Ecto neural progenitor cell (in vitro differentiated cells): ENCODE measurements around the gene RDX.
"Not testable (repeated sequence)": the region's sequence is repeated elsewhere in the genome, so short reads cannot be mapped to it uniquely, and the experiment has no call there.

Experiments used
- DNase-seq: peaks from one replicate; pipeline ENCODE4 v3.0.0-alpha.2; 2018; ENCODE audit warnings: low spot score

RDX gene

DNA sequence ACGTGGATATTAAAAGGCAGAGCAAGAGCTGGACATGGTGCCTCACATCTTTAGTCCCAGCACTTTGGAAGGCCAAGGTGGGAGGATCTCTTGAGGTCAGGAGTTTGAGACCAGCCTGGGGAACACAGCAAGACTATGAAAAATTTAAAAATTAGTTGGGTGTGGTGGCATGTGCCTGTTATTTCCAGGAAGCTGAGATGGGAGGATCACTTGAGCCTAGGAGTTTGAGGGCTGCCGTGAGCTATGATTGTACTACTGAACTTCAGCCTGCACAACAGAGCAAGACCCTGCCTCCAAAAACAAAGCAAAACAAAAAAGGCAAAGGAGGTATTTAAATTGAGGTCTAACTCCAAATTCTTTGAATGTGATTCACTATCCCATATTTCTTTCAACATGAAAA lies 23.5 kb downstream of the RDX start:
- DNase-seq, result no peak

DNA sequence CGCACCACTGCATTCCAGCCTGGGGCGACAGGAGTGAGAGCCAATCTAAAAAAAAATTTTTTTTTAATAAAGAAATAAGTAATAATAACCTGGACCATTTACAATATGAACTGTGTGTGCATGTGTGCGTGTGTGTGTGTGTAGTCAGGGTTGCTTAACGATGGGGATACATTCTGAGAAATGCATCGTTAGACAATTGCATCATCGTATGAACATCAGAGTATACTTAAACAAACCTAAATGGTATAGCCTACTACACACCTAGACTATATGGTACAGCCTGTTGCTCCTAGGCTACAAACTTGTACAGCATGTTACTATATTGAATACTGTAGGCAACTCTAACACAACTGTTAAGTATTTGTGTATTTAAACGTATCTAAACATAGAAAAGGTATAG lies 26.4 kb downstream of the RDX start:
- DNase-seq, result no peak

DNA sequence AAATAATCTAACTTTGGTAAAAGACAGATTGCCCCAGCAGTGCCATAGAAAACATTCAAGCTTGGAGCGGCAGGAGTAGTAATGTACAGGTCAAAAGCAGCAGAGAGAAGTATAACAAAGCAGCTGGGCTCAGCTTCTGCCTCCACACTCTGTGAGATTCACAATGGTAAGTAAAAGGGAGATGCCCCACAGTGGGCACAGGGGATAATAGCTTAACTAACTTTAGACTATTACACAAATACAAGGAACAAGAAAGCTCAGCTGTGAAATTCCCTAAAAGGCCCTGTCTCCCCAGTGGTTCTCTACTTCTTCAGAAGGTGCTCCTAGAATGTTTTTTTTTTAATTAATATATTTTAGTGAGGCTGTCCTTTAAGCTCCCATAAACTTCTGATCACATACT lies 28.0 kb downstream of the RDX start:
- DNase-seq, result no peak

DNA sequence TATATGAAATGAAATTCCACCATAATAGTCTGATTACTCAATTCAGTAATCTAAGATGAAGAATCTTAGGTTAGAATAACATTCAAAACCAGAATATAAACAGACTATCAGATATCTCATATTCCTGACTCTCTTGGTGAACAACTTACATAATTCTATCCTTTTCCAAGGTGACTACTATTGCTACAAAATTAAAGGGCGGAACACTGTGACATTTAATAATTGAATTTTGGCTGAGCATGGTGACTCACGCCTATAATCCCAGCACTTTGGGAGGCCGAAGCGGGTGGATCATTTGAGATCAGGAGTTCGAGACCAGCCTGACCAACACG lies 34.4 kb downstream of the RDX start:
- DNase-seq, result no peak

DNA sequence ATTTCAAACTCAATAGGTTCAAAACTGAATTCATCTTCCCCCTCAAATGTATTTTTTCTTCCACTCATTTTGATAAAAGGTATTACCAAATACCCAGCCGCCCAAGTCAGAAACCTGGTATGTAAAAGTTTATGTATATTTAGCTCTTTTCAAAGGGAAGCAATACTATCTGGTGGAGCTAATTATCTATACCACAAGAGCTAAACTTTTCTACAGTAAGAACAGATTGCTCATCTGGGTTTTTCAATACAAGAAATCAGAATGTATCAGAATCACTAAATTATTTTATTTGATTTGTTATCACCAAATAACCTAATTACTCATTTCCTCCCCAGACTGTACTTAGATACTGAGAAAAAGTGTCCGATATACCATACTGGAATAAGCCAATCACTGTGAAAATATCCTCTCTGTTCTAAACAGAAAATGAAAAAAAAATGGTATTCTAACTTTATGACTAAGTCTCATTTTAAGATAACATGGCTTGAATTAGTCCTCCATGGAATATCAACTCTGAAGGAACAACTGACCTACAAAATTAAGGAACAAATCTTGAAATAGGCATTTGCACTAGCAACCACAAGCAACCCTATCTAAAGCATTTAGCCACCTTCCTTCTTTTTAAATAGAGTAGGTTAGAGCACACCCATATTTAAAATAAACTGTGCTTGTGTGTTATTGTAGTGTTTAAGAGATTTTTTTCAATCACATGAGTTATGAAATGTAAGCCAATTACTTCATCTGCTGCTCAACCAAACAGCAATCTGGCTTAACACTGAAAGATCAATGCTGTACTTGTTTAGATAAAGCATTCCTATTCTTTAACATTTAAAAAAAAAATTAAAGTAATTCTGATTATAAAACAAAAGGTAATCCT lies 35.0 kb downstream of the RDX start:
- DNase-seq, result no peak

DNA sequence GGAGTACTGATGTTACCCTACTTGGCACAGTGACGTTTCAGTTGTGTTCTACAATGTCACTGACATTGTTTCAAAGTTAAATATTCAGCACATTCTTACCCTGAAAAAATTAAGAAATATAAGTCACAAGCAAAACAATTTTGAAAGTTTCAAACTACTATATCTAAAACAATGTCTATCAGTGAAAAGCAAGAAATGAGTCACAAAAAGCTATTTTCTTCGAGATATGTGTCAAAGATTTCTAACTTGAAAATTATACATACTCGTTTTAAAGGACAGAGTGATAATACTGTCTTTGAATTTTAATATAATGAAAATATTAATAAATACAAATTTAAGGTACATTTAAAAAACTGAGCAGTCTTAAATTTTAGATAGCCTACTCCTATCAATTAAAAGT lies 42.9 kb downstream of the RDX start:
- DNase-seq, result no peak

DNA sequence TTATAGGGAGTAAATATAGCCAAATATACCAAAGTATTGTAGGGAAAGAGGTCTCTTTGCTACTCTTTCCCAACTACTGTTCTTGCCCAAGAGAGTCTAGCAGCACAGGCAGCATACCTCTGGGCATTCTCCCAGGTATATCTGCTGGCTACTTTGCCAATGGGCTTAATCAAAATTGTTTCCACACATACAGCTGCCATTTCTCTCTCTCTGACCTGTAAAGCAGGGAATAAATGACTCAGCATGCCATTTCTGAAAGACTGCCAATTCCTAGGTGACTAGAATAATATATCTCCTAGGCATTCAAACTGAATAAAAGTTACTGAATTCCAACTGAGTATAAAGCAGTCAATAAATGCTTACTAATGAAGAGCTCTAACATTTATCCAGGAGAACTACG lies 44.6 kb downstream of the RDX start:
- no peak for DNase-seq

DNA sequence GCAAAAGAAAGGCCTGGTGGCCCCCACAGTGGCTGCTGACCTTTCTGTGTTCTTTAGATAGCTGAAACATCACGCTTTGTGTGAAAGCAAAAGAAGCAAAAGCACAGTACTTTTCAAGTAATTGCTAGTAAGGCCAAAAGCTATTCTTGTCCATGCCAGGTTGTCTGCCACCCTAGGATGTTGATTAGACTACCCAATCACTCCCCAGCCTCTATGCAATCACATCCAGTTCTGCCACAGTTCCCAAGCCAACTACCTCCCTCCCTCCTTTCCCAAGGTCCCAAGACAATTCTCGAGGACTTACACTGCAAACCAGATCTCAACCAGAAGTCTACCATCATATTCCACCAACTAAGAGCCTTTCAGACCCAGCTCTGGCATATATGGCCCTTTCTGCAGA lies 46.2 kb downstream of the RDX start:
- no peak for DNase-seq

DNA sequence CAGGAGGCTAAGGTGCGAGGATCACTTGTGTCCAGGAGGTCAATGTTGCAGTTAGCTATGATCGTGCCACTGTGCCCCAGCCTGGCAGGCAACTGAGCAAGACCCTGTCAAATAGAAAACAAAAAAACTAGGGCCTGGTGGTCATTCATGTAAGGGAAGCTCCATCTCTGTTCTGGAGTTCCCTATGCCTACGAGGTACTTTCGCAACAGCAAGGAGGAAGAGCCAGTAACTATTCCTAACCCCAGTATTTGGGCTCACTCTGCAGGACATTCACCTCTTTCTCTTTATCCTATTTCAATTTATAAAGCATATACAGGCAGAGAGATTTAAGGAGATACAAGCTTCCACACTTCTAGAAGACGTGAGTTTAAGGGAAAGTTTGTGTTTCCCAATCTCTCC lies 46.6 kb downstream of the RDX start:
- no peak for DNase-seq

DNA sequence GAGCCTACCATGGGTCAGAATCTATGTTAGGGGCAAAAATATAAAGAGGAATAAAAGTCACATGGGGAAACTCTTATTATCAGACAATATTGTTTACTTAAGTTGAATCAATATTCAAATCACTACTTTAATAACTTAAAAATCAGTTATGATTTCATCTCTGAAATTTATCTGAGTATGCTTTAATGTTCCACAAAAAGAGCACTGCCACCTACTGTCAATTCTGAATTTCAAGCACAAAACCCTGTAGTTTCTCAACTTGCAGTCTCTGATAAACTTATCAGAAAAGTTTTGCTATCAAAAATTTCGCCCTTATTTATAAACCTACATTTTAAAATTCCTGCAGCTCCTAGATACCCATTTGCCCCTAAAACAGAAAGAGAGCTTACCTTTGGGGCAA lies 47.3 kb downstream of the RDX start:
- DNase-seq, result no peak

DNA sequence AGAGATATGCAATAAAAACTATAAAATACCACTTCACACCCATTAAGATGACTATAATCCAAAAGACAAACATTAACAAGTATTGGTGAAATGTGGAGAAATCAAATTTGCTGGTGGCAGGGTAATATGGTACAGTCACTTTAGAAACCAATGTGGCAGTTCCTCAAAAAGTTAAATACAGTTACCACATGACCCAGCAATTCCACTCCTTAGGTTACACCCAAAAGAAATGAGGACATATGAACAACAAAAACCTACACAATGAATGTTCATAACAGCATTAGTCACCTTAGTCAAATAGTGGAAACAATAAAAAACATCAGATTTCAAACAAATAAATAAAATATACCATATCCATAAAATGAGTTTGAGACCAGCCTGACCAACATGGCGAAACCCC lies 52.6 kb downstream of the RDX start:
- DNase-seq, result no peak

DNA sequence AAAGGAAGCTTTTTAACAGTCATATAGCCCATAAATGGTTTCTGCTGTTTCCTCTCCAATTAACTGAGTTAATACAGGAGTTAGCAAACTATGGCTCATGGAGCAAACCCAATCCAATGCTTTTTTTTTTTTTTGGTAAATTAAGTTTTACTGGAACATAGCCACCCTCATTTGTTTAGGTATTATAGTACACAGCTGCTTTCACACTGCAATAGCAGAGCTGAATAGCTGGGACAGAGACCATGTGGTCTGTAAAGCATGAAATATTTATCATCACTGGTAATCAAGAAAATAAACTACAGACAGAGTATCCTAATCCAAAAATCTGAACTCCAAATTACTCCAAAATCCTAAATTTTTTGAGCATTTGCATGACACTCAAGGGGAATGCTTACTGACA lies 53.7 kb downstream of the RDX start:
- no peak for DNase-seq

DNA sequence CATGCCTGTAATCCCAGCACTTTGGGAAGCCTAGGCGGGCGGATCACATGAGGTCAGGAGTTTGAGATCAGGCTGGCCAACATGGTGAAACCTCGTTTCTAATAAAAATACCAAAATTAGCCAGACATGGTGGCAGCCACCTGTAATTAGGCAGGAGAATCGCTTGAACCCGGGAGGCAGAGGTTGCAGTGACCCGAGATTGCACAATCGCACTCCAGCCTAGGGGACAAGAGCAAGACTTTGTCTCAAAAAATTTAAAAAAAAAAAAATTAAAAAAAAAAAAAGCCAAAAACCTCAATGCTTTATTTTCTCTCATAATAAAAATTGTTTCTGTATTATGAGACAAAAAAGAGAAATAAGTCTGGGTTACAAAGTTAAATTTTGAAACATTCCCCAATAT lies 54.2 kb downstream of the RDX start:
- no peak for DNase-seq

DNA sequence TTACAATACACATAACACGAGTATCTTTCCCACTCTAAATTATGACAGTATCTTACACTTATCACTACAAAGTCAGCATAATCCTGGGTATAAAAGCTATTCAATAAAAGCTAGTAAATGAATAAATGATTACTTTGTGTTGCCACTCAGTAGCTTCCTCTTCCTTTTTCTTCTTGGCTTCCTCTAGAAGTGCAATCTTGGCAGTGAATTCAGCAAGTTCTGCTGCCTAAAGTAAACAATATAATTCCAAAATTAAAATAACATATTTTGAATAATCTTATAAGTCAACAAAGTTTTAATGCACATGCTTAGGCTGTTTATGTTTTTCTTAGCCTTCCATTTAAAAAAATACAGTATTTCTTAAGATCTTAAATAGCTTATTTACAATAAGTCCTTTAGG lies 60.4 kb downstream of the RDX start:
- no peak for DNase-seq

DNA sequence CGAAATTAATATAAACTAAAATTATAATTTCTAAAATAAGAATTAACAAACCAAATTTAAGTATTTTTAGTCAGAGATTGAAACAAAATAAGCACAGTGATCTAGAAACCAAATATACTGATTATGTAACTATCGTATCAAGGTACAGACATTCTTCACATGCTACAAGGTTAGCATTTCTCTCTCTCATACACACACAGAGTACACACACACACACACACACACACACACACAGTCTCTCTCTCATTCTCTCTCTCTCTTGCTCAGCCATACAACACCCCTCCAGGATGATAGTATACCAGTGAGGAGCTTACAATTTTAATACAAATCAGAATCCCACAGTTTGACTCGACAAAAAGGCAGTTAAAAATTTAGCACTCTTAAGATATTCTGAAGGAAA lies 66.0 kb downstream of the RDX start:
- DNase-seq, result no peak

DNA sequence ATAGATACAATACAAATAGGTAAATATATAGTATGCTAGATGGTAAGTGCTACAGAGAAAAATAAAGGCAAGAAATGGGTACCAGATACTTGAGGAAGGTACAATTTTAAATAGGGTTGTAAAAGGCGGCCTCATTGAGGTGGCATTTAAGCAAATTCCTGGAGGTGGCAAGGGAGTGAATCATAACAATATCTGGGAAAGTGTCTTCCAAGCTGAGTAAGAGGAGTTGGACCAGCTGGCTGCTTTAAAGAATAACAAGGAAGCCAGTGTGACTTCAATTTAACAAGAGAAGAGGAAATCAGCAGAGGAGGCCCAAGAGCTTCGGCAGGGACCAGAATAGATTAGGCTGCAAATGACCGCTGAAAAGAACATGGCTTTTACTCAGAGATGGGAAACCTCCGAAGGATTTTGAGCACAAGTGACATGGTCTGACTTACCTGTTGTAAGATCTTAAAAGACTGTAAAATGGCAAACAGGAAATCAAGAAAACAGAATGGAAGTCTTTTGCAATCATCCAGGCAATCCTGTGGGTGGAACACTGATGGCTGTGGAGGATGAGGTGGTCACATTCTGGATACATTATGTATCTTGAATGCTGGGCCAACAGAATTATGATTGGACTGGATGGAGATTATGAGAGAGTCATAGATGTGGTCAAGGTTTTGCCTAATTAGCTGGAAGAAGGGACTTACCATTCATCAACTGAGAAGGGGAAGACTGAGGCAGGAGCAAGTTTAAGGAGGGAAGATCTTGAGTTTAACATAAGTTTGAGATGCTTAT lies 77.2 kb downstream of the RDX start:
- DNase-seq, result no peak

DNA sequence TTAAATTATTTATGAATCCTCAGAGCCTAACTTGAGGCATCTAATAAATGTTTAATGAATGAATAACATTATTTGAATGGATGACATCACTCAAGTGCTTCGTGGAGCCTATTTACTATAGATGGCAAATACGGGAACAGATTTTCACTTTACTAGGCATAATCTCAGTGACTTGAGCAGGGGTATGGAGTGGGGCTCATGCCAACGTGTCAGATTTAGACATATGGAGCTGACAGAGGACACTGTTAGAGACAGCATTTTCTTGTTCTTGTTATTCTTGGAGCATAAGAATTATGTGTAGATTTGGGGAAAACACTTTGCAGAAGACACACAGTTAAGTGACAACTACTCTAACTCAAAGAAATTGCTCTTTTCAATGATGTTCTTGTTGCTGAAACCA lies 78.5 kb downstream of the RDX start:
- no peak for DNase-seq

DNA sequence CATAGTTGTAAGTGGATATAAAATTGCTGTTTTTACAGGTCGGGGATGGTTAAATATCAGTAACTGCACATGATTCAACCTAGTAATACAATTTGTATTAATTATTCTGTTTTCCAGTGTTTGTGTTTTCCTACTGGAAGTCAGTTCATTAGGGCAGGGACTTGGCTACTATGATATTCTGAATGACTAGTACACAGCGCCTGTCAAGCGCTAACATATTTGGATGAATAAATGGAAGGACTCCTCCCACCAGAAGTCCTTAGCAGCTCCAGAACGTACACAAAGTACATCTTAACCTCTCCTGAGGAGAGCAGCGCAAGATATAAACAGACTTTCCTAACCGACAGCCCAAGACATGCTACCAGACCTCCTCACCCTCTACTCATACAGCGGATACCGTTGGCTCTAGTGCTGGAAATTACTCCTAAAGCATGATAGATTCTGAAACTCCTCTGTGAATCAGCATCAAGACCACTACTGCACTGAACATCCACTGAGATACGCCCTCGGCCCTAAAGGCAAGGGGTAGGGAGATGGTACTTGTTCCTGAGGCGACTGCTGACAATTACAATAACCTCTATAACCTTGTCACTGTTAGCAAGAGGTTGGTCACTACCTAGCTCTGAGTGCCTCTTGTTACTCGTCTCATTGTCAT lies 79.1 kb downstream of the RDX start:
- no peak for DNase-seq

DNA sequence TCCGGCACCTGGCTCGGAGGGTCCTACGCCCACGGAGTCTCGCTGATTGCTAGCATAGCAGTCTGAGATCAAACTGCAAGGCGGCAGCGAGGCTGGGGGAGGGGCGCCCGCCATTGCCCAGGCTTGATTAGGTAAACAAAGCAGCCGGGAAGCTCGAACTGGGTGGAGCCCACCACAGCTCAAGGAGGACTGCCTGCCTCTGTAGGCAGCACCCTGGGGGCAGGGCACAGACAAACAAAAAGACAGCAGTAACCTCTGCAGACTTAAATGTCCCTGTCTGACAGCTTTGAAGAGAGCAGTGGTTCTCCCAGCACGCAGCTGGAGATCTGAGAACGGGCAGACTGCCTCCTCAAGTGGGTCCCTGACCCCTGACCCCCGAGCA lies 87.1 kb downstream of the RDX start:
- not testable (repeated sequence) for DNase-seq

DNA sequence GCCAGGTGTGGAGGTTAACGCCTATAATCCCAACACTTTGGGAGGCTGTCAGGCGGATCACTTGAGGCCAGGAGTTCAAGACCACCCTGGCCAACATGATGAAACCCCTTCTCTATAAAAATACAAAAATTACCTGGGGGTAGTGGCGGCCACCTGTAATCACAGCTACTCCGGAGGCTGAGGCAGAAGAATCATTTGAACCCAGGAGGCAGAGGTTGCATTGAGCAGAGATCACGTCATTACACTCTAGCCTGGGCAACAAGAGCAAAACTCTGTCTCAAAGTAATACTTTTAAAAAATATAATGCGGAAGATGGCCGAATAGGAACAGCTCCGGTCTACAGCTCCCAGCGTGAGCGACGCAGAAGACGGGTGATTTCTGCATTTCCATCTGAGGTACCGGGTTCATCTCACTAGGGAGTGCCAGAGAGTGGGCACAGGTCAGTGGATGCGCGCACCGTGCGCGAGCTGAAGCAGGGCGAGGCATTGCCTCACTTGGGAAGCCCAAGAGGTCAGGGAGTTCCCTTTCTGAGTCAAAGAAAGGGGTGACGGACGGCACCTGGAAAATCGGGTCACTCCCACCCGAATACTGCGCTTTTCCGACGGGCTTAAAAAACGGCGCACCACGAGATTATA lies 87.6 kb downstream of the RDX start:
- DNase-seq, result not testable (repeated sequence)

DNA sequence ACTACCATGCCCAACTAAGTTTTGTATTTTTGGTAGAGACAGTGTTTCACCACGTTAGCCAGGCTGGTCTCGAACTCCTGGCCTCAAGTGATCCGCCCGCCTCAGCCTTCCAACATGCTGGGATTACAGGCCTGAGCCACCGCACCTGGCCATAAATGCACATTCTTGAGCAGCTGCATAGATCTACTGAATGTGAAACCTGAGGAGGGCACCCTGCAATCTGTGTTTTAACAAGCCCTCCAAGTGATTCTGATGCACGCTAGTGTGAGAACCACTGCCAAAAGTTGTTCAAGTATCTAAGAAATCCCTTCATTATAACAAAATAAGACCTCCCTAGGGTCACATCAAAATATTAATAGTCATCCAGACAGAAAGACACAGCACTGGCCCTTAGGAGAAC lies 89.3 kb downstream of the RDX start:
- no peak for DNase-seq

DNA sequence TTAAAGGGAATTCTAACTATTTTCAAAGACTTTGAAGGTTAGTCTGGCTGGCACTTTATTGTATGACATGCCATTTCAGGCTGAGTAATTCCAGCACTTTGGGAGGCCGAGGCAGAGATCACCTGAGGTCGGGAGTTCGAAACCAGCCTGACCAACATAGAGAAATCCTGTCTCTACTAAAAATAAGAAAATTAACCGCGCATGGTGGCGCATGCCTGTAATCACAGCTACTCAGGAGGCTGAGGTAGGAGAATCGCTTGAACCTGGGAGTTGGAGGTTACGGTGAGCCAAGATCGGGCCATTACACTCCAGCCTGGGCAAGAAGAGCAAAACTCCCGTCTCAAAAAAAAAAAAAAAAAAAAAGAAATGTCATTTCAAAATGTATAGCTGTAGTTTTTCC lies 95.6 kb downstream of the RDX start:
- DNase-seq, result no peak

DNA sequence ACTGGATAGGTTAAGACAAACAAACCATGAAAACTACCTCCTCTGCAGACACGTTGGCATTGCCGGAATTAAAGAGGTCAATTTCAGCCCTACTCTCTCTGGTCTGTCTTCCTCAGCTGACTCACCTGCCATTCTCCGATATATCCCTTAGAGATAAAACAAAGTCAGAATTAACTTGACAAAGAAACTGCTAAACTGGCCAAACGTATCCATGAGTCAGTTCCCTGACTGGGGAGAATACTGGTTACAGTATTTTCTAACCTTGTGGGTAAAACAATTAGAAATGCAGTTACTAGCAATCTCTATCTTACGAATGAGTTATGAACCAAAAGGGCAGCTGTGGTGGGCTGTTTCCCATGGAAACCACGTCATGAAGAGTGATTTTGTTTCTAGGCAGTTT lies 96.2 kb downstream of the RDX start:
- DNase-seq, result no peak
